HepG2 (cell line): Measurements from ENCODE around the gene SYT1. TPM values are rescaled to one million over a fixed set of nuclear protein-coding genes. Genes with fewer than 3 reads are reported as not detected.

Source experiments
- ATAC-seq: fragments of 200-7000 bp; cut with Tn5 transposase; 3 replicates; pipeline ENCODE4 v1.9.1; 2020; ENCODE audit warnings: mild to moderate bottlenecking, moderate library complexity
- BruUV-seq: library from RNA; stranded (reverse); fragments of 400-500 nt; replicated peaks from 2 replicates; lab custom pipeline; 2021; lab: Mats Ljungman, UMichigan
- CTCF ChIA-PET: fragments of 300-600 bp; formaldehyde crosslinking; extraction: SDS; loops from one replicate; lab custom pipeline; 2021; ENCODE audit warnings: low total read pairs, inconsistent platforms, low intra/inter-chr PET ratio; lab: Yijun Ruan, JAX
- POLR2A ChIA-PET: fragments of 350-600 bp; sonication (Branson Sonifier 250); formaldehyde crosslinking; loops from one replicate; lab custom pipeline; 2020; ENCODE audit warnings: antibody characterized with exemption, inconsistent platforms; lab: Yijun Ruan, JAX
- DNase-seq: peaks from one replicate; pipeline ENCODE4 v3.0.0-alpha.2; 2015; ENCODE audit warnings: low spot score
- FAIRE-seq: peaks from 3 replicates; lab custom pipeline; 2011; peaks lifted over from hg19 to GRCh38; lab: Jason Lieb, UNC
- H2AFZ ChIP-seq: one replicate; pipeline ENCODE4 v1.6.1; 2011; ENCODE audit warnings: low read length, inconsistent platforms
- H3K27ac ChIP-seq: fragments of 300-600 bp; 3 replicates; pipeline ENCODE4 v1.8.0; 2011; ENCODE audit warnings: mixed run types, mild to moderate bottlenecking, mixed read lengths, low read length, inconsistent platforms; ENCODE audit not compliant: insufficient read depth; ENCODE audit errors: extremely low read length
- H3K27me3 ChIP-seq, 2 experiments: fragments of 200-600 bp in 1 of 2; 2 replicates in 1 of 2; 3 replicates in 1 of 2; pipeline versions ENCODE4 v1.6.0 to v1.8.0; 2011; ENCODE audit warnings: low read length in 2 of 2, mild to moderate bottlenecking in 2 of 2, moderate library complexity in 2 of 2, inconsistent platforms in 1 of 2; ENCODE audit not compliant: insufficient read depth in 2 of 2, control insufficient read depth in 1 of 2
- H3K36me3 ChIP-seq, 2 experiments: fragments of 200-600 bp in 1 of 2; replicated peaks in 1 of 2; 2 replicates in 1 of 2; 3 replicates in 1 of 2; pipeline versions ENCODE4 v1.5.1 to v1.8.0; 2011; ENCODE audit warnings: low read length in 2 of 2, inconsistent platforms in 1 of 2; ENCODE audit not compliant: insufficient read depth in 2 of 2, control insufficient read depth in 1 of 2
- H3K4me1 ChIP-seq: 2 replicates; pipeline ENCODE4 v1.5.1; 2012; ENCODE audit warnings: low read length, inconsistent platforms; ENCODE audit not compliant: insufficient read depth
- H3K4me2 ChIP-seq: 2 replicates; pipeline ENCODE4 v1.6.0; 2011; ENCODE audit warnings: low read depth, low read length, inconsistent platforms
- H3K4me3 ChIP-seq, 3 experiments: fragments of 200-600 bp in 1 of 3; sonication (generic), shearing (Covaris generic) in 1 of 3; replicated peaks in 1 of 3; 2 replicates each; pipeline ENCODE4 v1.5.1; 2011 to 2016; ENCODE audit warnings: low read length in 3 of 3, inconsistent platforms in 2 of 3, low read depth in 2 of 3, mild to moderate bottlenecking in 2 of 3, control low read depth in 1 of 3, mixed read lengths in 1 of 3; ENCODE audit not compliant: insufficient read depth in 1 of 3
- H3K79me2 ChIP-seq: one replicate; pipeline ENCODE4 v1.6.1; 2011; ENCODE audit warnings: low read length, inconsistent platforms; ENCODE audit not compliant: insufficient read depth
- H3K9ac ChIP-seq: 2 replicates; pipeline ENCODE4 v1.6.0; 2011; ENCODE audit warnings: mild to moderate bottlenecking, low read depth, low read length, inconsistent platforms; ENCODE audit not compliant: insufficient read depth
- H3K9me3 ChIP-seq: 2 replicates; pipeline ENCODE4 v1.5.1; 2012; ENCODE audit warnings: mild to moderate bottlenecking, low read length
- H4K20me1 ChIP-seq: 2 replicates; pipeline ENCODE4 v1.6.0; 2011; ENCODE audit warnings: inconsistent platforms, mild to moderate bottlenecking, low read length, moderate library complexity; ENCODE audit not compliant: insufficient read depth
- ARID2 ChIP-seq: sonication (generic); formaldehyde crosslinking; IDR thresholded peaks from 2 replicates; pipeline ENCODE4 v1.8.1; 2022; ENCODE audit warnings: mild to moderate bottlenecking, missing genetic modification reagents, borderline replicate concordance
- JUN ChIP-seq: sonication (generic); formaldehyde crosslinking; IDR thresholded peaks from 2 replicates; pipeline ENCODE4 v1.4.0; 2020; ENCODE audit warnings: mild to moderate bottlenecking, missing genetic modification reagents
- ZNF678 ChIP-seq: sonication (generic); formaldehyde crosslinking; IDR thresholded peaks from 2 replicates; pipeline ENCODE4 v1.4.0; 2020; ENCODE audit warnings: mild to moderate bottlenecking, missing genetic modification reagents
- ZNF768 ChIP-seq: sonication (generic); formaldehyde crosslinking; IDR thresholded peaks from 2 replicates; pipeline ENCODE4 v1.4.0; 2020; ENCODE audit warnings: missing genetic modification reagents
- ZSCAN22 ChIP-seq: sonication (generic); formaldehyde crosslinking; IDR thresholded peaks from 2 replicates; pipeline ENCODE4 v1.4.0; 2020; ENCODE audit warnings: mild to moderate bottlenecking, missing genetic modification reagents
- WGBS: methylation state at CpG from one replicate; pipeline ENCODE4 v1.1.6; 2017; ENCODE audit warnings: low lambda C conversion rate; 5-methylcytosine and 5-hydroxymethylcytosine counted together
- in situ Hi-C: cut with HindIII; loops from 2 replicates; pipeline ENCODE4 v1.10.0; 2017; ENCODE audit warnings: low pct_unique_long_range_greater_than_20kb; ENCODE audit not compliant: extremely low pct_ligation_motif_present
- intact Hi-C: fragments of 100-400 bp; cut with micrococcal nuclease; formaldehyde crosslinking; loops from one replicate; pipeline ENCODE4 v1.10.0; 2022; ENCODE audit not compliant: unreplicated experiment
- polyA plus RNA-seq, 8 experiments: library from polyadenylated mRNA; depleted of rRNA in 3 of 8; stranded (reverse) in 7 of 8; unstranded in 1 of 8; fragments of >200 nt; fragmentation: Illumina TruSeq in 4 of 8; extraction: Trizol in 4 of 8; gene quantifications; 2 replicates each; pipeline versions ENCODE4 v1.2.1 to v1.2.3, GENCODE V29; 2011 to 2016; ENCODE audit warnings: low read depth in 4 of 8, missing spikeins in 1 of 8, mixed read lengths in 1 of 8; ENCODE audit not compliant: insufficient read depth in 1 of 8
- total RNA-seq, 5 experiments: library from RNA; depleted of rRNA; stranded (reverse); fragments of >200 nt; fragmentation: Illumina TruSeq; extraction: Trizol; gene quantifications; 2 replicates each; pipeline ENCODE4 v1.2.3, GENCODE V29; 2016; ENCODE audit warnings: low read depth in 1 of 5
- TF ChIP-seq, protein P1 (sequence below), 2 experiments: fragments of 450-650 bp in 1 of 2; sonication (generic) in 1 of 2; formaldehyde crosslinking; IDR thresholded peaks; 2 replicates each; pipeline versions ENCODE4 v1.5.0 to v1.8.0; 2020 to 2022; ENCODE audit warnings: mild to moderate bottlenecking in 1 of 2, missing genetic modification reagents in 1 of 2
- TF ChIP-seq, protein P2 (sequence below): sonication (generic); formaldehyde crosslinking; IDR thresholded peaks from 2 replicates; pipeline ENCODE4 v1.4.0; 2020; ENCODE audit warnings: missing genetic modification reagents, borderline replicate concordance
- TF ChIP-seq, protein P3 (sequence below): sonication (generic); formaldehyde crosslinking; IDR thresholded peaks from 2 replicates; pipeline ENCODE4 v1.4.0; 2020; ENCODE audit warnings: missing genetic modification reagents

SYT1 gene
- total and polyA plus RNA-seq, 2 of the 13 experiments (the other 11 are each of a cell fraction or from before 2014, with no cell fraction given) = not detected

DNA sequence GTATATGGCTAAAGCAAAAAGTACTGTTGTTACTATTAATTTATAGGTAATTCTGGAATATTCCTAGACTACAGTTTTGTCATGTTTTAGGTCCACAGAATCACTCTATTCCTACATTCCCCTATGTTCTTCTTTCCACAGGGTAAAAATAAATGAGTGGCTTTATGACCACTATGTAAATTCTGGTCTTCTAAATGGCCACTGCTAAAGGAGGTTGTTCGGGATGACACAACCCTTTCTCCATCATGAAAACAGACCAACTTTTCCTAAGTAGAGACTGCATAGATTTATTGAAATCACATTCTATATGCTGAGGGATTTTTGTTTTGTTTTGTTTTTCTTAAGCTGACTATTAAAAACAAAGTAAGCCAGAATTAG, 88.0 kb downstream of the SYT1 start:
- POLR2A ChIA-PET = no interaction called here
- H3K4me1 ChIP-seq = no peaks in the 10 kb centered on the region
- H3K9ac ChIP-seq = no peak overlapping the region
- intact Hi-C loops (no loop called here), in situ Hi-C loops (no loop called here)
- H3K36me3 ChIP-seq = no peaks in the 10 kb centered on the region
- TF ChIP-seq JUN (CRISPR knock-in tag) (no peak), ZSCAN22 (CRISPR knock-in tag) (no peak), ZNF678 (CRISPR knock-in tag) (no peak), ARID2 (CRISPR knock-in tag) (no peak), ZNF768 (CRISPR knock-in tag) (no peak)
- TF ChIP-seq, protein P1, sequence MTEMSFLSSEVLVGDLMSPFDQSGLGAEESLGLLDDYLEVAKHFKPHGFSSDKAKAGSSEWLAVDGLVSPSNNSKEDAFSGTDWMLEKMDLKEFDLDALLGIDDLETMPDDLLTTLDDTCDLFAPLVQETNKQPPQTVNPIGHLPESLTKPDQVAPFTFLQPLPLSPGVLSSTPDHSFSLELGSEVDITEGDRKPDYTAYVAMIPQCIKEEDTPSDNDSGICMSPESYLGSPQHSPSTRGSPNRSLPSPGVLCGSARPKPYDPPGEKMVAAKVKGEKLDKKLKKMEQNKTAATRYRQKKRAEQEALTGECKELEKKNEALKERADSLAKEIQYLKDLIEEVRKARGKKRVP (CRISPR knock-in tag; IDR thresholded peaks at IDR 0.05) = no peak
- TF ChIP-seq, protein P2, sequence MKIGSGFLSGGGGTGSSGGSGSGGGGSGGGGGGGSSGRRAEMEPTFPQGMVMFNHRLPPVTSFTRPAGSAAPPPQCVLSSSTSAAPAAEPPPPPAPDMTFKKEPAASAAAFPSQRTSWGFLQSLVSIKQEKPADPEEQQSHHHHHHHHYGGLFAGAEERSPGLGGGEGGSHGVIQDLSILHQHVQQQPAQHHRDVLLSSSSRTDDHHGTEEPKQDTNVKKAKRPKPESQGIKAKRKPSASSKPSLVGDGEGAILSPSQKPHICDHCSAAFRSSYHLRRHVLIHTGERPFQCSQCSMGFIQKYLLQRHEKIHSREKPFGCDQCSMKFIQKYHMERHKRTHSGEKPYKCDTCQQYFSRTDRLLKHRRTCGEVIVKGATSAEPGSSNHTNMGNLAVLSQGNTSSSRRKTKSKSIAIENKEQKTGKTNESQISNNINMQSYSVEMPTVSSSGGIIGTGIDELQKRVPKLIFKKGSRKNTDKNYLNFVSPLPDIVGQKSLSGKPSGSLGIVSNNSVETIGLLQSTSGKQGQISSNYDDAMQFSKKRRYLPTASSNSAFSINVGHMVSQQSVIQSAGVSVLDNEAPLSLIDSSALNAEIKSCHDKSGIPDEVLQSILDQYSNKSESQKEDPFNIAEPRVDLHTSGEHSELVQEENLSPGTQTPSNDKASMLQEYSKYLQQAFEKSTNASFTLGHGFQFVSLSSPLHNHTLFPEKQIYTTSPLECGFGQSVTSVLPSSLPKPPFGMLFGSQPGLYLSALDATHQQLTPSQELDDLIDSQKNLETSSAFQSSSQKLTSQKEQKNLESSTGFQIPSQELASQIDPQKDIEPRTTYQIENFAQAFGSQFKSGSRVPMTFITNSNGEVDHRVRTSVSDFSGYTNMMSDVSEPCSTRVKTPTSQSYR (CRISPR knock-in tag) = no peak
- TF ChIP-seq, protein P3, sequence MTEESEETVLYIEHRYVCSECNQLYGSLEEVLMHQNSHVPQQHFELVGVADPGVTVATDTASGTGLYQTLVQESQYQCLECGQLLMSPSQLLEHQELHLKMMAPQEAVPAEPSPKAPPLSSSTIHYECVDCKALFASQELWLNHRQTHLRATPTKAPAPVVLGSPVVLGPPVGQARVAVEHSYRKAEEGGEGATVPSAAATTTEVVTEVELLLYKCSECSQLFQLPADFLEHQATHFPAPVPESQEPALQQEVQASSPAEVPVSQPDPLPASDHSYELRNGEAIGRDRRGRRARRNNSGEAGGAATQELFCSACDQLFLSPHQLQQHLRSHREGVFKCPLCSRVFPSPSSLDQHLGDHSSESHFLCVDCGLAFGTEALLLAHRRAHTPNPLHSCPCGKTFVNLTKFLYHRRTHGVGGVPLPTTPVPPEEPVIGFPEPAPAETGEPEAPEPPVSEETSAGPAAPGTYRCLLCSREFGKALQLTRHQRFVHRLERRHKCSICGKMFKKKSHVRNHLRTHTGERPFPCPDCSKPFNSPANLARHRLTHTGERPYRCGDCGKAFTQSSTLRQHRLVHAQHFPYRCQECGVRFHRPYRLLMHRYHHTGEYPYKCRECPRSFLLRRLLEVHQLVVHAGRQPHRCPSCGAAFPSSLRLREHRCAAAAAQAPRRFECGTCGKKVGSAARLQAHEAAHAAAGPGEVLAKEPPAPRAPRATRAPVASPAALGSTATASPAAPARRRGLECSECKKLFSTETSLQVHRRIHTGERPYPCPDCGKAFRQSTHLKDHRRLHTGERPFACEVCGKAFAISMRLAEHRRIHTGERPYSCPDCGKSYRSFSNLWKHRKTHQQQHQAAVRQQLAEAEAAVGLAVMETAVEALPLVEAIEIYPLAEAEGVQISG (CRISPR knock-in tag) = no peak
- CTCF ChIA-PET = no interaction called here
- H3K79me2 ChIP-seq = no peaks in the 10 kb centered on the region
- no peaks in the 10 kb centered on the region for H3K9me3 ChIP-seq
- no peak for FAIRE-seq
- no TSS peak for BruUV-seq
- no peak overlapping the region for H3K4me3 ChIP-seq
- H3K4me2 ChIP-seq = no peak overlapping the region
- no peaks in the 10 kb centered on the region for H4K20me1 ChIP-seq
- H2AFZ ChIP-seq = no peak overlapping the region
- 0% methylated on average over 1 of the region's 1 CpG for WGBS
- H3K27me3 ChIP-seq = no peaks in the 10 kb centered on the region
- no peak for DNase-seq
- no peak for ATAC-seq
- H3K27ac ChIP-seq = no peak overlapping the region
